Activated B cell treated with CpG ODN at 0.5 μM for 24 hours (primary cell): ENCODE results near the gene APBA2. TPM values are rescaled to one million over a fixed set of nuclear protein-coding genes. Genes with fewer than 3 reads are reported as not detected.

Experiments
- ATAC-seq: fragments of 200-7000 bp; cut with Tn5 transposase; one replicate; pipeline ENCODE4 v1.10.0; 2021; ENCODE audit warnings: low read depth, mild to moderate bottlenecking, moderate library complexity
- CTCF ChIA-PET: fragments of 350-600 bp; sonication (Branson Sonifier 250); formaldehyde crosslinking; loops from one replicate; lab custom pipeline; 2021; ENCODE audit warnings: antibody characterized with exemption; lab: Charles Lee
- POLR2A ChIA-PET: fragments of 350-600 bp; sonication (Branson Sonifier 250); formaldehyde crosslinking; loops from one replicate; lab custom pipeline; 2021; ENCODE audit warnings: antibody characterized with exemption; lab: Charles Lee
- DNase-seq: peaks from one replicate; pipeline ENCODE4 v3.0.0; 2022
- H3K27ac Mint-ChIP-seq: one replicate; pipeline ENCODE4 v1.8.0; 2020; ENCODE audit warnings: mixed read lengths
- H3K27me3 Mint-ChIP-seq: one replicate; pipeline ENCODE4 v1.8.0; 2021; ENCODE audit warnings: mixed read lengths
- H3K36me3 Mint-ChIP-seq: one replicate; pipeline ENCODE4 v1.8.0; 2021; ENCODE audit warnings: low read depth, mixed read lengths
- H3K4me1 Mint-ChIP-seq: one replicate; pipeline ENCODE4 v1.8.0; 2021; ENCODE audit warnings: mixed read lengths
- H3K4me3 Mint-ChIP-seq: one replicate; pipeline ENCODE4 v1.8.0; 2020; ENCODE audit warnings: mild to moderate bottlenecking, mixed read lengths
- H3K9me3 Mint-ChIP-seq: one replicate; pipeline ENCODE4 v1.8.0; 2020; ENCODE audit warnings: mixed read lengths
- CTCF ChIP-seq: fragments of 200-600 bp; IDR thresholded peaks from one replicate; pipeline ENCODE4 v1.8.0; 2022; ENCODE audit warnings: antibody characterized with exemption, mild to moderate bottlenecking
- intact Hi-C: fragments of 100-400 bp; cut with micrococcal nuclease; formaldehyde crosslinking; loops from one replicate; pipeline ENCODE4 v1.15.1; 2024
- total RNA-seq: library from RNA; stranded (reverse); gene quantifications from 2 replicates; pipeline ENCODE4 v1.2.3, GENCODE V29; 2022

The APBA2 gene
- total RNA-seq, 1 donor from 2014 or later: not detected

- Mint-ChIP-seq H3K4me1 (no peaks in the 10 kb centered on the region), H3K36me3 (no peaks in the 10 kb centered on the region)
- POLR2A ChIA-PET: no interaction called here
These were observed 170.1 kb downstream of the APBA2 start for GRCh38 chr15:29055876-29056275.

GRCh38 chr15:29056839-29057450 lies 171.2 kb downstream of the APBA2 start:
- no peak for TF ChIP-seq CTCF
- H3K4me1 Mint-ChIP-seq: no peaks in the 10 kb centered on the region
- H3K27me3 Mint-ChIP-seq: no peaks in the 10 kb centered on the region
- no peak for DNase-seq
- intact Hi-C loops: no loop called here
- no peak overlapping the region for H3K4me3 Mint-ChIP-seq
- no peak for ATAC-seq
- ChIA-PET CTCF (no interaction called here), POLR2A (no interaction called here)
- H3K9me3 Mint-ChIP-seq: no peaks in the 10 kb centered on the region
- H3K27ac Mint-ChIP-seq: no peak overlapping the region
- H3K36me3 Mint-ChIP-seq: no peaks in the 10 kb centered on the region

More at GRCh38 chr15:29055876-29056275, 170.1 kb downstream of the APBA2 start:
- H3K4me3 Mint-ChIP-seq: no peak overlapping the region
- CTCF ChIA-PET: no interaction called here
- intact Hi-C loops: no loop called here
- no peaks in the 10 kb centered on the region for H3K27me3 Mint-ChIP-seq
- H3K27ac Mint-ChIP-seq: no peak overlapping the region
- ATAC-seq: no peak
- no peaks in the 10 kb centered on the region for H3K9me3 Mint-ChIP-seq
- no peak for TF ChIP-seq CTCF
- no peak for DNase-seq

- DNase-seq: no peak
- H3K27me3 Mint-ChIP-seq: no peaks in the 10 kb centered on the region
- H3K27ac Mint-ChIP-seq: no peak overlapping the region
- intact Hi-C loops: no loop called here
- H3K36me3 Mint-ChIP-seq: no peaks in the 10 kb centered on the region
- no peak for ATAC-seq
- H3K9me3 Mint-ChIP-seq: no peaks in the 10 kb centered on the region
- TF ChIP-seq CTCF: no peak
- H3K4me3 Mint-ChIP-seq: no peak overlapping the region
- no peaks in the 10 kb centered on the region for H3K4me1 Mint-ChIP-seq
- ChIA-PET POLR2A (no interaction called here), CTCF (no interaction called here)
These were observed 172.1 kb downstream of the APBA2 start for GRCh38 chr15:29057856-29058255.

- no peak for TF ChIP-seq CTCF
- Mint-ChIP-seq H3K36me3 (no peaks in the 10 kb centered on the region), H3K9me3 (no peaks in the 10 kb centered on the region), H3K27me3 (no peaks in the 10 kb centered on the region), H3K4me3 (no peak overlapping the region), H3K4me1 (no peaks in the 10 kb centered on the region), H3K27ac (no peak overlapping the region)
- ChIA-PET POLR2A (no interaction called here), CTCF (no interaction called here)
- DNase-seq: no peak
- ATAC-seq: no peak
- intact Hi-C loops: no loop called here
These were observed 173.2 kb downstream of the APBA2 start for GRCh38 chr15:29058903-29059539.

- Mint-ChIP-seq H3K4me1 (no peaks in the 10 kb centered on the region), H3K27me3 (no peaks in the 10 kb centered on the region), H3K4me3 (no peak overlapping the region), H3K9me3 (no peaks in the 10 kb centered on the region), H3K27ac (no peak overlapping the region), H3K36me3 (no peaks in the 10 kb centered on the region)
- ChIA-PET POLR2A (no interaction called here), CTCF (no interaction called here)
- no peak for ATAC-seq
- DNase-seq: no peak
- intact Hi-C loops: no loop called here
- no peak for TF ChIP-seq CTCF
These were observed 174.3 kb downstream of the APBA2 start for GRCh38 chr15:29059871-29060640.
